Measurements from ENCODE around the gene AMPD3. TPM values are rescaled to one million over a fixed set of nuclear protein-coding genes. Genes with fewer than 3 reads are reported as not detected.
A peak's percentile ranks its signal among the peaks of the same experiment; 100 is the strongest.

The AMPD3 gene
- total RNA-seq, 1 donor from 2014 or later: 12.9 TPM

- H3K27me3 Mint-ChIP-seq: no peaks in the 10 kb centered on the region
- H3K4me3 Mint-ChIP-seq (ENCODE audit: low read depth): no peak overlapping the region
- H3K9me3 Mint-ChIP-seq (ENCODE audit: low read depth): no peaks in the 10 kb centered on the region
- no peak for DNase-seq (ENCODE audit: low spot score, unreplicated experiment)
- H3K4me1 Mint-ChIP-seq (ENCODE audit: low read depth): peaks cover 2% of the 10 kb centered on the region
- TF ChIP-seq CTCF (IDR thresholded peaks at IDR 0.05; ENCODE audit: unreplicated experiment): no peak
- peak overlapping the region; percentile 41 for H3K27ac Mint-ChIP-seq
- H3K36me3 Mint-ChIP-seq (ENCODE audit: insufficient read depth): no peaks in the 10 kb centered on the region
Observed at GRCh38 chr11:10476927-10477689, 22.0 kb downstream of the AMPD3 start.

GRCh38 chr11:10477690-10478046 is 22.6 kb downstream of the AMPD3 start:
- TF ChIP-seq CTCF (IDR thresholded peaks at IDR 0.05; ENCODE audit: unreplicated experiment): no peak
- Mint-ChIP-seq H3K27me3 (no peaks in the 10 kb centered on the region), H3K36me3 (ENCODE audit: insufficient read depth) (peaks cover 1% of the 10 kb centered on the region), H3K9me3 (ENCODE audit: low read depth) (no peaks in the 10 kb centered on the region), H3K4me3 (ENCODE audit: low read depth) (no peak overlapping the region), H3K4me1 (ENCODE audit: low read depth) (peaks cover 2% of the 10 kb centered on the region), H3K27ac (no peak overlapping the region)
- DNase-seq (ENCODE audit: low spot score, unreplicated experiment): no peak

- no peak for TF ChIP-seq CTCF (IDR thresholded peaks at IDR 0.05; ENCODE audit: unreplicated experiment)
- Mint-ChIP-seq H3K9me3 (ENCODE audit: low read depth) (no peaks in the 10 kb centered on the region), H3K27ac (no peak overlapping the region), H3K4me1 (ENCODE audit: low read depth) (peaks cover 2% of the 10 kb centered on the region), H3K27me3 (no peaks in the 10 kb centered on the region), H3K36me3 (ENCODE audit: insufficient read depth) (peaks cover 3% of the 10 kb centered on the region), H3K4me3 (ENCODE audit: low read depth) (no peak overlapping the region)
- DNase-seq (ENCODE audit: low spot score, unreplicated experiment): no peak
Observed at GRCh38 chr11:10478066-10478465, 23.0 kb downstream of the AMPD3 start.

GRCh38 chr11:10478574-10479550 is 23.8 kb downstream of the AMPD3 start:
- Mint-ChIP-seq H3K9me3 (ENCODE audit: low read depth) (no peaks in the 10 kb centered on the region), H3K27ac (peak overlapping the region; percentile 11), H3K36me3 (ENCODE audit: insufficient read depth) (peaks cover 3% of the 10 kb centered on the region), H3K4me3 (ENCODE audit: low read depth) (no peak overlapping the region), H3K4me1 (ENCODE audit: low read depth) (peaks cover 2% of the 10 kb centered on the region), H3K27me3 (no peaks in the 10 kb centered on the region)
- no peak for TF ChIP-seq CTCF (IDR thresholded peaks at IDR 0.05; ENCODE audit: unreplicated experiment)
- DNase-seq (ENCODE audit: low spot score, unreplicated experiment): no peak

GRCh38 chr11:10480026-10480425 is 25.0 kb downstream of the AMPD3 start:
- no peak for DNase-seq (ENCODE audit: low spot score, unreplicated experiment)
- peaks cover 2% of the 10 kb centered on the region for H3K4me1 Mint-ChIP-seq (ENCODE audit: low read depth)
- no peak overlapping the region for H3K4me3 Mint-ChIP-seq (ENCODE audit: low read depth)
- H3K9me3 Mint-ChIP-seq (ENCODE audit: low read depth): no peaks in the 10 kb centered on the region
- no peak overlapping the region for H3K27ac Mint-ChIP-seq
- no peaks in the 10 kb centered on the region for H3K27me3 Mint-ChIP-seq
- peaks cover 3% of the 10 kb centered on the region for H3K36me3 Mint-ChIP-seq (ENCODE audit: insufficient read depth)
- no peak for TF ChIP-seq CTCF (IDR thresholded peaks at IDR 0.05; ENCODE audit: unreplicated experiment)

All from progenitor cell of endocrine pancreas (in vitro differentiated cells).